Spleen (tissue), 7 donors: ENCODE data around the gene ICAM2.

Source experiments
- CTCF ChIP-seq, 11 experiments: fragments of 200-600 bp in 7 of 11; fragments of 450-650 bp in 4 of 11; sonication (generic) in 4 of 11; IDR thresholded peaks in 8 of 11; conservative IDR thresholded peaks in 3 of 11; 1 replicate in 7 of 11; 2 replicates in 4 of 11; pipeline versions ENCODE4 v1.4.0 to v1.8.0; 2016 to 2021; ENCODE audit warnings: antibody characterized with exemption in 11 of 11, inconsistent platforms in 4 of 11, mild to moderate bottlenecking in 1 of 11
- POLR2A ChIP-seq, 3 donors: fragments of 450-650 bp; IDR thresholded peaks; one replicate each; pipeline ENCODE4 v1.5.1; 2017; ENCODE audit warnings: antibody characterized with exemption in 3 of 3, mild to moderate bottlenecking in 1 of 3
- POLR2AphosphoS5 ChIP-seq, 3 donors: sonication (generic); formaldehyde crosslinking; IDR thresholded peaks; one replicate each; pipeline ENCODE4 v1.5.1; 2017; ENCODE audit warnings: antibody characterized with exemption in 3 of 3
- donor health status: DM: no; HTN: no; CAD: no; lungs with moderate emphysema.
- donor health status: DM: no; HTN: no; CAD: no.
- donor health status: DM: no; HTN: no; CAD: no.

- TF ChIP-seq POLR2AphosphoS5 (IDR thresholded peaks at IDR 0.05): peak in 2 of 3 donors; percentile 56 to 59
- TF ChIP-seq POLR2A (IDR thresholded peaks at IDR 0.05): no peak
- peak in 9 of 11 experiments; percentile 28 to 70 (median 61) for TF ChIP-seq CTCF (IDR thresholded peaks at IDR 0.05 in 8 of 11, conservative IDR thresholded peaks at IDR 0.05 in 3 of 11)
These were observed 43.4 kb upstream of the ICAM2 start for GRCh38 chr17:64063766-64064224.
